ENCODE results near the gene TTYH1. TPM values are rescaled to one million over a fixed set of nuclear protein-coding genes. Genes with fewer than 3 reads are reported as not detected.

The TTYH1 gene
- total and polyA plus RNA-seq, 9 of the 15 experiments (the other 6 are each of a cell fraction or from before 2014, with no cell fraction given) = 0.08 TPM; not detected in 8

DNA sequence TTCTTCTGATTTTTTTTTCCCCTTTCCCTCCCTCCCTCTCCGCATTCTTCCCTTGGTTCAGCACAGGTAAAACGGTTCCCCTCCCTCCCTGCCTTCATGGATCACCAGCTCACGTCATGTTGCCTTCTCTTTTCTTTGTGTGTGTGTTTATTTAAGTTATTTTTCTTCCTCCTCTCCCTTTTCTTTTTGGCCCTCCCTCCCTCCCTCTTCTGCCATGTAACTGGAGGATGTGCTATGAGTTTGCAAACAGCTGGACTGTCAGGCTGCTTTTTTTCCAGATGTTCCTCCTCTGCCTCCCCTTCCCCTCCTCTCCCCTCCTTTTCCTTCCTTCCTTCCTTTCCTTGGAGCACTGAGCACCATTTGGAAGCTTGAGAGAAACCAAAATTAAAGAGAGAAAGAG lies 46.3 kb downstream of the TTYH1 start:
- Histone ChIP-seq H3K9me1 (ENCODE audit: control insufficient read depth, insufficient read depth, low read length) (no peaks in the 10 kb centered on the region), H3K4me3 (no peak overlapping the region), H3K27ac (ENCODE audit: extremely low read depth, low read depth, low read length) (no peak overlapping the region), H3K4me2 (ENCODE audit: insufficient read depth, low read length) (no peak overlapping the region), H2AFZ (ENCODE audit: low read depth, low read length) (no peak overlapping the region), H3K4me1 (replicated peaks in 1 of 2; ENCODE audit: control insufficient read depth in 2 of 2, insufficient read depth in 2 of 2, low read length in 2 of 2) (peaks cover 0 to 43% of the 10 kb centered on the region in 2 experiments; a peak in 2 of 5 replicates), H4K20me1 (replicated peaks; ENCODE audit: control insufficient read depth, insufficient read depth, low read length) (peaks cover 14% of the 10 kb centered on the region; the same call in 1 of the 2 replicates), H3K79me2 (ENCODE audit: control insufficient read depth, insufficient read depth, low read length) (no peaks in the 10 kb centered on the region), H3K9ac (ENCODE audit: insufficient read depth in 1 of 2, low read depth in 2 of 2, low read length in 2 of 2) (no peak overlapping the region), H3K27me3 (ENCODE audit: control insufficient read depth in 2 of 2, insufficient read depth in 2 of 2, low read length in 2 of 2) (no peaks in the 10 kb centered on the region), H3K9me3 (replicated peaks; ENCODE audit: control insufficient read depth, insufficient read depth, low read depth, low read length) (no peaks in the 10 kb centered on the region), H3K36me3 (ENCODE audit: control insufficient read depth, insufficient read depth, low read length) (peaks cover 58% of the 10 kb centered on the region)
- POLR2A ChIA-PET = interaction anchor here (0.6 to 2.1 kb wide), 2 partner anchors 13 to 260 kb away, joined by 4 to 11 read pairs; partner anchors contain the start of gene LENG8
- intact Hi-C loops (cut with micrococcal nuclease) (no loop called here), in situ Hi-C loops (cut with MboI) (no loop called here)
- no TSS peak for BruUV-seq (replicated peaks)
- CTCF ChIA-PET (ENCODE audit: low intra/inter-chr PET ratio) = no interaction called here
- no peak for ATAC-seq
- DNase-seq (ENCODE audit: extremely low read depth in 1 of 4, low spot score in 3 of 4) = no peak
- no peak for FAIRE-seq
- WGBS (ENCODE audit: insufficient coverage, low coverage, missing lambda C conversion rate) = 0% methylated on average over 1 of the region's 3 CpGs
- TF ChIP-seq, protein P1, sequence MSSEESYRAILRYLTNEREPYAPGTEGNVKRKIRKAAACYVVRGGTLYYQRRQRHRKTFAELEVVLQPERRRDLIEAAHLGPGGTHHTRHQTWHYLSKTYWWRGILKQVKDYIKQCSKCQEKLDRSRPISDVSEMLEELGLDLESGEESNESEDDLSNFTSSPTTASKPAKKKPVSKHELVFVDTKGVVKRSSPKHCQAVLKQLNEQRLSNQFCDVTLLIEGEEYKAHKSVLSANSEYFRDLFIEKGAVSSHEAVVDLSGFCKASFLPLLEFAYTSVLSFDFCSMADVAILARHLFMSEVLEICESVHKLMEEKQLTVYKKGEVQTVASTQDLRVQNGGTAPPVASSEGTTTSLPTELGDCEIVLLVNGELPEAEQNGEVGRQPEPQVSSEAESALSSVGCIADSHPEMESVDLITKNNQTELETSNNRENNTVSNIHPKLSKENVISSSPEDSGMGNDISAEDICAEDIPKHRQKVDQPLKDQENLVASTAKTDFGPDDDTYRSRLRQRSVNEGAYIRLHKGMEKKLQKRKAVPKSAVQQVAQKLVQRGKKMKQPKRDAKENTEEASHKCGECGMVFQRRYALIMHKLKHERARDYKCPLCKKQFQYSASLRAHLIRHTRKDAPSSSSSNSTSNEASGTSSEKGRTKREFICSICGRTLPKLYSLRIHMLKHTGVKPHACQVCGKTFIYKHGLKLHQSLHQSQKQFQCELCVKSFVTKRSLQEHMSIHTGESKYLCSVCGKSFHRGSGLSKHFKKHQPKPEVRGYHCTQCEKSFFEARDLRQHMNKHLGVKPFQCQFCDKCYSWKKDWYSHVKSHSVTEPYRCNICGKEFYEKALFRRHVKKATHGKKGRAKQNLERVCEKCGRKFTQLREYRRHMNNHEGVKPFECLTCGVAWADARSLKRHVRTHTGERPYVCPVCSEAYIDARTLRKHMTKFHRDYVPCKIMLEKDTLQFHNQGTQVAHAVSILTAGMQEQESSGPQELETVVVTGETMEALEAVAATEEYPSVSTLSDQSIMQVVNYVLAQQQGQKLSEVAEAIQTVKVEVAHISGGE (CRISPR knock-in tag; IDR thresholded peaks at IDR 0.05) = no peak
- TF ChIP-seq ZNF282 (CRISPR knock-in tag; IDR thresholded peaks at IDR 0.05) = no peak
- no peak for TF ChIP-seq BMI1 (IDR thresholded peaks at IDR 0.05; ENCODE audit: low read length)
- no peak for TF ChIP-seq NFATC3 (IDR thresholded peaks at IDR 0.05)
- TF ChIP-seq, protein P2, sequence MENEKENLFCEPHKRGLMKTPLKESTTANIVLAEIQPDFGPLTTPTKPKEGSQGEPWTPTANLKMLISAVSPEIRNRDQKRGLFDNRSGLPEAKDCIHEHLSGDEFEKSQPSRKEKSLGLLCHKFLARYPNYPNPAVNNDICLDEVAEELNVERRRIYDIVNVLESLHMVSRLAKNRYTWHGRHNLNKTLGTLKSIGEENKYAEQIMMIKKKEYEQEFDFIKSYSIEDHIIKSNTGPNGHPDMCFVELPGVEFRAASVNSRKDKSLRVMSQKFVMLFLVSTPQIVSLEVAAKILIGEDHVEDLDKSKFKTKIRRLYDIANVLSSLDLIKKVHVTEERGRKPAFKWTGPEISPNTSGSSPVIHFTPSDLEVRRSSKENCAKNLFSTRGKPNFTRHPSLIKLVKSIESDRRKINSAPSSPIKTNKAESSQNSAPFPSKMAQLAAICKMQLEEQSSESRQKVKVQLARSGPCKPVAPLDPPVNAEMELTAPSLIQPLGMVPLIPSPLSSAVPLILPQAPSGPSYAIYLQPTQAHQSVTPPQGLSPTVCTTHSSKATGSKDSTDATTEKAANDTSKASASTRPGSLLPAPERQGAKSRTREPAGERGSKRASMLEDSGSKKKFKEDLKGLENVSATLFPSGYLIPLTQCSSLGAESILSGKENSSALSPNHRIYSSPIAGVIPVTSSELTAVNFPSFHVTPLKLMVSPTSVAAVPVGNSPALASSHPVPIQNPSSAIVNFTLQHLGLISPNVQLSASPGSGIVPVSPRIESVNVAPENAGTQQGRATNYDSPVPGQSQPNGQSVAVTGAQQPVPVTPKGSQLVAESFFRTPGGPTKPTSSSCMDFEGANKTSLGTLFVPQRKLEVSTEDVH (IDR thresholded peaks at IDR 0.05; ENCODE audit: low read depth, partially characterized antibody) = no peak
- TF ChIP-seq, protein P3, sequence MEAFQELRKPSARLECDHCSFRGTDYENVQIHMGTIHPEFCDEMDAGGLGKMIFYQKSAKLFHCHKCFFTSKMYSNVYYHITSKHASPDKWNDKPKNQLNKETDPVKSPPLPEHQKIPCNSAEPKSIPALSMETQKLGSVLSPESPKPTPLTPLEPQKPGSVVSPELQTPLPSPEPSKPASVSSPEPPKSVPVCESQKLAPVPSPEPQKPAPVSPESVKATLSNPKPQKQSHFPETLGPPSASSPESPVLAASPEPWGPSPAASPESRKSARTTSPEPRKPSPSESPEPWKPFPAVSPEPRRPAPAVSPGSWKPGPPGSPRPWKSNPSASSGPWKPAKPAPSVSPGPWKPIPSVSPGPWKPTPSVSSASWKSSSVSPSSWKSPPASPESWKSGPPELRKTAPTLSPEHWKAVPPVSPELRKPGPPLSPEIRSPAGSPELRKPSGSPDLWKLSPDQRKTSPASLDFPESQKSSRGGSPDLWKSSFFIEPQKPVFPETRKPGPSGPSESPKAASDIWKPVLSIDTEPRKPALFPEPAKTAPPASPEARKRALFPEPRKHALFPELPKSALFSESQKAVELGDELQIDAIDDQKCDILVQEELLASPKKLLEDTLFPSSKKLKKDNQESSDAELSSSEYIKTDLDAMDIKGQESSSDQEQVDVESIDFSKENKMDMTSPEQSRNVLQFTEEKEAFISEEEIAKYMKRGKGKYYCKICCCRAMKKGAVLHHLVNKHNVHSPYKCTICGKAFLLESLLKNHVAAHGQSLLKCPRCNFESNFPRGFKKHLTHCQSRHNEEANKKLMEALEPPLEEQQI (IDR thresholded peaks at IDR 0.05) = no peak
- TF ChIP-seq ZKSCAN8 (CRISPR knock-in tag; IDR thresholded peaks at IDR 0.05) = no peak
- TF ChIP-seq, protein P4, sequence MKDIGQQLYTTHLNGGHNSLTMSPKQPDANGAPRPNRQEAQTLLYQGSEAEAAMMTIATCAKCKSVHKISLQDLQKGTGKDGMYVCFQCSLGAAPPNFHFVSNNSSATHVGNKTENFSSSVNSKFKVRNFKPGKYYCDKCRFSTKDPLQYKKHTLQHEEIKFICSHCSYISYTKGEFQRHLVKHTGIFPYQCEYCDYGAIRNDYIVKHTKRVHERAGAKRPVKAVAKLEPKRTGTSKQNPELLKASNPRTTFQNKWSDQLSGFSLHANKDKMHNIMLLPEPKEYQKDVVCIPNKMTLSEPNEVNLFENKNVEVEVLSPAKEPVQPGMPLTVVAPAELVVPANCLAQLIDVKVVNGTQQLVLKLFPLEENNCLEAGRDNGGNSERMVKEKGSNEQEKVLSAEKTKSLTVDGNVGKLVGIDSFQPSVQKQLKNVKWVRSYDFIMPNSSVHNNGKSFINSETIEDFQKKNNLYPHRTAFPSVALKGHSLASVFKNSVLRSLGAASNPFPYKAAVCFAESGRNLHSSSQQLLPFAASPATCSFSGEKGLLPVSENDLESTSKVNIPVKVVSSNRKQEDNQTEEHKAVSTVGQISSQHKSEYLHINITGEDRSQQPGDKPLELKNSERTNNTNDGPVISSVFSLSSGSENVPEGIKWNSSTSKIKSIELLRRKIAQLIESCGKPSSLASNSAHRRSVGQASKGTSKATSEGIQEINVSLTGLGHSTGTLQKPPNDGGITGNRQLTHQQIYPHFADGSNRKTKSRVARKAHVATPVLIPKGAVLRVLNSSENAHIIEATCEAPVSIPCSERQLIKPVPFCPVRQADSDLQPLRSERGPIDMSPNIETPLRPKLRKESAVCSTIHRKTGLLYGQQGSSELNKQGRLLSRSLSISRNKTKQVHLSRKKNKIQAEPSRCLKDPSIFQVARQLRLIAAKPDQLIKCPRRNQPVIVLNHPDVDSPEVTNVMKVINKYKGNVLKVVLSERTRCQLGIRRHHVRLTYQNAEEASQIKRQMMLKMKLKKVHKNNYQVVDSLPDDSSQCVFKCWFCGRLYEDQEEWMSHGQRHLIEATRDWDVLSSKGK (CRISPR knock-in tag; IDR thresholded peaks at IDR 0.05) = no peak

Data from K562 (cell line).